ENCODE data around the gene ACTN1. TPM values are rescaled to one million over a fixed set of nuclear protein-coding genes. Genes with fewer than 3 reads are reported as not detected.

ACTN1 gene
- total RNA-seq, 4 donors from 2014 or later, result 118 to 145 (median 131) TPM

DNA sequence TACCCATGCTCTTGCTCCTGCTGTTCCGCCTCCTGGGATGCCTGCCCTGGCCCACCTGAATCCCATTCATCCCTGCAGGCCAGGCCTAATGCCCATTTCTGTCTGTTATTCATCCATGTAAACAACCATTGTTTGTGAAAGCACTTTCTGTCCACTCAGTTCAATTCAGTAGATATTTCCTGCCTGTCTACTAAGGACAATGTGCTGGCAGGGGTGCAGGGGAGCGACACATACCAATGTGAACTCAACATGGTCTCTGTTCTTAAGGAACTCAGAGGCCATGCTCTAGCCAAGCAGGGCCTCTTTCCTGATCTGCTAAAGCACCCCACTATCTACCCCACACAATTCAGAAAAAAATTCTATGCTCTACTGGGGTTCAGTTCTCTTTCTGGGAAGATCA is 97.7 kb downstream of the ACTN1 start:
- Histone ChIP-seq H3K27me3 (no peaks in the 10 kb centered on the region), H3K4me1 (peaks cover 5 to 19% (median 12%) of the 10 kb centered on the region in 3 donors), H3K9me3 (no peaks in the 10 kb centered on the region), H3K27ac (peak overlapping the region in 1 of 4 donors; percentile 11), H3K36me3 (peaks cover 44 to 100% (median 63%) of the 10 kb centered on the region in 3 donors), H3K4me3 (no peak overlapping the region)
- intact Hi-C loops (cut with DNase I), result no loop called here
- TF ChIP-seq POLR2A (IDR thresholded peaks at IDR 0.05), result no peak
- TF ChIP-seq, protein P1, sequence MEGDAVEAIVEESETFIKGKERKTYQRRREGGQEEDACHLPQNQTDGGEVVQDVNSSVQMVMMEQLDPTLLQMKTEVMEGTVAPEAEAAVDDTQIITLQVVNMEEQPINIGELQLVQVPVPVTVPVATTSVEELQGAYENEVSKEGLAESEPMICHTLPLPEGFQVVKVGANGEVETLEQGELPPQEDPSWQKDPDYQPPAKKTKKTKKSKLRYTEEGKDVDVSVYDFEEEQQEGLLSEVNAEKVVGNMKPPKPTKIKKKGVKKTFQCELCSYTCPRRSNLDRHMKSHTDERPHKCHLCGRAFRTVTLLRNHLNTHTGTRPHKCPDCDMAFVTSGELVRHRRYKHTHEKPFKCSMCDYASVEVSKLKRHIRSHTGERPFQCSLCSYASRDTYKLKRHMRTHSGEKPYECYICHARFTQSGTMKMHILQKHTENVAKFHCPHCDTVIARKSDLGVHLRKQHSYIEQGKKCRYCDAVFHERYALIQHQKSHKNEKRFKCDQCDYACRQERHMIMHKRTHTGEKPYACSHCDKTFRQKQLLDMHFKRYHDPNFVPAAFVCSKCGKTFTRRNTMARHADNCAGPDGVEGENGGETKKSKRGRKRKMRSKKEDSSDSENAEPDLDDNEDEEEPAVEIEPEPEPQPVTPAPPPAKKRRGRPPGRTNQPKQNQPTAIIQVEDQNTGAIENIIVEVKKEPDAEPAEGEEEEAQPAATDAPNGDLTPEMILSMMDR (IDR thresholded peaks at IDR 0.05), result no peak
- WGBS, 2 donors, result 88 to 100% methylated on average over 2 of the region's 2 CpGs
- DNase-seq, result no peak

DNA sequence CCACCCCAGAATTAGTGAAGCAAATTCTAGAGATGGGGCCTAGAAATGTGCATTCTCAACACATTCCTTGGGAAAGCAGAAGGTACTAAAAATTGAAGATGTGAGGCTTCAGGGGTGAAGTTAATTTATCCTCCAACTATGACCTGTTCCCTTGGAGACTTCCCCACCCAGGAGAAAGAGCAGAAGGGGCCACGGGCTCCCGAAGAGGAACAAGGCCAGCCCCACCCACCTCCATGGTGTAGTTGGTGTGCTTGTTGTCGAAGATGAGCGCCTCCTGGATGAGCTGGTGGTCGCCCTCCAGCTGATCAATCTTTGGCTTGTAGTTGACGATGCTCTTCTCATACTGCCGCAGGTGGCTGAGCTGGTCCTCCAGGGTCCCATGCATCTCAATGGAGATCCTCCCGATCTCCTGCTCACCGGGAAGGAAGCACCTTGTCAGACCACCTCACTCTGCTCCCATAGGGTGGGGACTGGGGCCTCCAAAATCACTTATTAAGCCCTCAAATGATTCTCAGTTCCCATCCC is 98.5 kb downstream of the ACTN1 start:
- H3K27me3 ChIP-seq, result no peaks in the 10 kb centered on the region
- DNase-seq, result no peak
- TF ChIP-seq POLR2A (IDR thresholded peaks at IDR 0.05), result no peak
- TF ChIP-seq, protein P1 (IDR thresholded peaks at IDR 0.05), result no peak
- intact Hi-C loops (cut with DNase I), result no loop called here
- peaks cover 5 to 19% (median 12%) of the 10 kb centered on the region in 3 donors for H3K4me1 ChIP-seq
- 81 to 82% methylated on average over 7 of the region's 9 CpGs for WGBS, 2 donors
- peak overlapping the region in 1 of 4 donors; percentile 11 for H3K27ac ChIP-seq
- H3K9me3 ChIP-seq, result no peaks in the 10 kb centered on the region
- peaks cover 51 to 100% (median 65%) of the 10 kb centered on the region in 3 donors for H3K36me3 ChIP-seq
- H3K4me3 ChIP-seq, result no peak overlapping the region

DNA sequence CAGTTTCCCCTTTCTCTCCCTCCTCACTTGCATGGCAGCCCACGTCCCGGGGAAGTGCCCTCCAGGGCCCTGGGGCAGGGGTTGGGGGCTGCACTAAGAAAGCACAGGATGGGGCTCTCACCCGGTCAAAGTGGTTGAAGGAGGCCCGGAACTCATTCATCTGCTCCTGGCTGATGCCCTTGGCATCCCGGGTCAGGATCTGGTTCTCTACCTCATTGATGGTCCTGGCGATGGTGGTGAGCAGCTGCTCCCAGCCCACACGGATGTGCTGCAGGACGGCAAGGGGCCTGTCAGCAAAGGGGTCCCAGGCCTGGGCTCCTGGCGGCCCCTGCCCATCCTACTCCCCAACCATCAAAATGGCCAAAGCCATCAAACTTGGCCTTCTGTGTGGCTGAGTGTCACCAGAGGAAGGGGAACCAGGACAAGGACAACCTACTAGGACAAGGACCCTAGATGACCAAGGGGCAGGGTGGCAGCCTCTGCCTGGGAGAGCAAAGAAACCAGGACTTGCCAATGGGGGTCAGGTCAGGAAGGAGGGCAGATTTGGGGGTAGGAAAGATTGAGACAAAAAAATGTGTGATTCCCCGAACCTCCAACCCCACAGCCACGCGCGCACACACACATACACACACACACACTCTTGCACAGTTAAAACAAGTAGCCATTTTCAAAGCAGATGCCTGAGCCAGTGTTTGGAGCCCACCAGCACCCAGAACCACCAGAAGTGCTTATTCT is 99.1 kb downstream of the ACTN1 start:
- H3K27ac ChIP-seq, result peak overlapping the region in 1 of 4 donors; percentile 60

DNA sequence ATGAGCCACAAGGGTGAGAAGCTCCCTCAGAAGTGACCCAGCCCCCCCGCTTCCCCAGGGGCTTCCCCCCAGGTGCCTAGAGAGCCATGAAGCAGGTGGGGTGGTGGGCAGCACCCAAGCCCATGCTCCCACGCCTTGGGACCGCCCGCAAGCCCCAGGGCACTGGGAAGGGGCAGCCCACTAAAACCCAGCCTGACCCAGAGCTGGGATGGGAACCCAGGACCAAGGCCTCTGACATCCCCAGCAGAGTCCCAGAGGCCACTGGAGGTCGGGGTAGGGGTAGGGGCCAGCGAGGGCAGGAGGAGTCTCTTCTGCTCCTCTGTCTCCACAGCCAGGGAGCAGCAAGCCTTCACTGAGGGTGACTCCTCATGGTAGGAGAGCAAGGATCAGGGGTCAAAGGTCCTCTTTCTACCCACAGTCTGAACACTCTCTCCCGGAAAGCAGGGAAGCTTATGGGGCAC is 99.8 kb downstream of the ACTN1 start:
- intact Hi-C loops (cut with DNase I), result no loop called here
- Histone ChIP-seq H3K9me3 (no peaks in the 10 kb centered on the region), H3K36me3 (peaks cover 54 to 100% (median 70%) of the 10 kb centered on the region in 3 donors), H3K4me1 (peaks cover 0 to 6% (median 3%) of the 10 kb centered on the region in 3 donors), H3K27ac (peak overlapping the region in 1 of 4 donors; percentile 60), H3K27me3 (no peaks in the 10 kb centered on the region), H3K4me3 (no peak overlapping the region)
- 50 to 93% methylated on average over 1 to 2 of the region's 7 CpGs for WGBS, 2 donors
- DNase-seq, result no peak
- TF ChIP-seq, protein P1 (IDR thresholded peaks at IDR 0.05), result no peak
- TF ChIP-seq POLR2A (IDR thresholded peaks at IDR 0.05), result no peak

More for the DNA sequence above, 99.1 kb downstream of the ACTN1 start:
- Histone ChIP-seq H3K4me1 (peaks cover 5 to 13% (median 9%) of the 10 kb centered on the region in 3 donors), H3K27me3 (no peaks in the 10 kb centered on the region), H3K36me3 (peaks cover 54 to 100% (median 68%) of the 10 kb centered on the region in 3 donors), H3K9me3 (no peaks in the 10 kb centered on the region), H3K4me3 (no peak overlapping the region)
- WGBS, 2 donors, result 92 to 93% methylated on average over 5 to 6 of the region's 13 CpGs
- no peak for DNase-seq
- TF ChIP-seq, protein P1 (IDR thresholded peaks at IDR 0.05), result no peak
- no peak for TF ChIP-seq POLR2A (IDR thresholded peaks at IDR 0.05)
- intact Hi-C loops (cut with DNase I), result no loop called here

DNA sequence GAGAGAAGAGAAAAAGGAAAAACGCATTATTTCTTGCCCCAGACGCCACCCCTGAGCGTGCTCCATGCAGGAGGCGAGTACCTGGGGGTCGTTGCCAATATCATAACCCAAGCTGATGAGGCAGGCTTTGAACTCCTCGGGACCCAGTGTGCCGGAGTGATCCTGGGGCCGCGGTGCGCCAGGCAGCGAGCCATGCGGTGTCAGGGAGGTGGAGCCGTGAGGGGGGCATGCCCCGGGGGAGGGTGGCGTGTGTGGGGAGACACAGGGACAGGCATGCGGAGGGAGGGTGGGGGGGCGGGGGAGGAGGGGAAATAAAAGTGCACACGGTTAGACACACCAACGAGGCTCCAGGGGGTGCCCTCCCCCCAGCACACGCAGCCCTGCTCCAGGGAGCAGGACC is 100.2 kb downstream of the ACTN1 start:
- H3K27ac ChIP-seq, result peak overlapping the region in 2 of 4 donors; percentile 17 to 60
- 79 to 86% methylated on average over 3 to 8 of the region's 20 CpGs for WGBS, 2 donors
- TF ChIP-seq, protein P1 (IDR thresholded peaks at IDR 0.05), result no peak
- no peak for TF ChIP-seq POLR2A (IDR thresholded peaks at IDR 0.05)
- peaks cover 54 to 100% (median 74%) of the 10 kb centered on the region in 3 donors for H3K36me3 ChIP-seq
- intact Hi-C loops (cut with DNase I), result no loop called here
- no peaks in the 10 kb centered on the region for H3K27me3 ChIP-seq
- no peak overlapping the region for H3K4me3 ChIP-seq
- no peaks in the 10 kb centered on the region for H3K9me3 ChIP-seq
- no peak for DNase-seq
- peaks cover 0 to 2% (median 2%) of the 10 kb centered on the region in 3 donors for H3K4me1 ChIP-seq

Data from esophagus squamous epithelium (tissue), 5 donors.